Epithelial cell of proximal tubule (primary cell): ENCODE data around the gene SNRNP200. TPM values are rescaled to one million over a fixed set of nuclear protein-coding genes. Genes with fewer than 3 reads are reported as not detected.

Source experiments
- DNase-seq: peaks from one replicate; pipeline ENCODE4 v3.0.0-alpha.2; 2011; ENCODE audit warnings: low read depth
- H3K4me3 ChIP-seq: 2 replicates; pipeline ENCODE4 v1.5.1; 2011; ENCODE audit warnings: low read depth, mild to moderate bottlenecking, low read length
- CTCF ChIP-seq: conservative IDR thresholded peaks from 2 replicates; pipeline ENCODE4 v1.5.1; 2012; ENCODE audit warnings: low read depth, mild to moderate bottlenecking, low read length
- total RNA-seq: library from RNA; depleted of rRNA; stranded (reverse); fragments of >200 nt; gene quantifications from 2 replicates; pipeline ENCODE4 v1.2.3, GENCODE V29; 2015

The SNRNP200 gene
- total RNA-seq, 1 donor from 2014 or later: 77.2 TPM

- no peak for TF ChIP-seq CTCF
- no peak for DNase-seq
- H3K4me3 ChIP-seq: no peak overlapping the region
Measured at GRCh38 chr2:96252526-96252925, 52.8 kb downstream of the SNRNP200 start.

DNA sequence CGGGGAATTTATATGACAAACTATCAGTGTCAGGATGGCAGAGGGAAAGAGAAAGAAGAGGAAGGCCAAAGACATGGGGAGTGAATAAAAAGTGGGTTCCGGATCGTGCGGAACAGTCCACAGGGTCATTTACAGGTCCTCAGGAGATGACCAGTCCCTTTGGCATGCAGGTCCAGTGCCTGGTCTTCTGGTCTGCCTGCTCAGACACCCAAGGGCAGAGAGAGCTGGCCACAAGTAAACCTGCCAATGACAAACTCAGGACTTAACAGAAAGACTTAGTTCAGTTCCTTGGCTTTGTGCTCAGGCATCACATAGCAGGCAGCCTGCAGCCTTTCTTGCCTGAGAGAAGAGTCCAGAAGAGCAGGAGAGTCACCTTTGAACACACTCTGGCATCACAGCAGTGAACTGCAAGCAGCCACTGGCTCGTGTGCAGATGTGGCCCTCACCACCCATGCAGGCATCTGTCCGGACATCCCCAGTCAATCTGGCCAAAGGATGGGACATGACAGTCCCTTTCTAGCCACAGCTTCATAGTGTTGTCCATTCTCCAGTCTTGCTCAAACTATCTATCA lies 53.5 kb downstream of the SNRNP200 start:
- TF ChIP-seq CTCF: no peak
- DNase-seq: peak; percentile 73
- no peak overlapping the region for H3K4me3 ChIP-seq

DNA sequence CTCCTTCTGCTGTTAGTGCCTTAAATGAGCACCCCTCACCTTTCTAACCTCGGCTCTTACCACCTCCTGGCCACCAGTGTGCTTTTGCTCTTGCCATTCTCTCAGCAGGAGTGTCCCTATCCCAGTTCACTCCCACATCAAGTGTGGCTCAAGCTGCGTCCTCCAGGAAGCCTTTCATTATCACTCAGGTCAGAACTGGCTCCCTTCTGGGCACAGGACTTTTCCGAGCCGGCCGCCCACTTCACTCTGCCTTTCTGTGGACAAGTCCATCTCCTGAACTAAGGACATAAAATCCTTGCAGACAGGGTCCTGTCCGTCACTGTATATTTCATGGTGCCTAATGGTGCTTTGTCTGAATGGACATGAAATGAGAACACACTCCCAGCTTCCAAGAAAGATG lies 55.2 kb downstream of the SNRNP200 start:
- no peak for TF ChIP-seq CTCF
- H3K4me3 ChIP-seq: no peak overlapping the region
- DNase-seq: no peak

DNA sequence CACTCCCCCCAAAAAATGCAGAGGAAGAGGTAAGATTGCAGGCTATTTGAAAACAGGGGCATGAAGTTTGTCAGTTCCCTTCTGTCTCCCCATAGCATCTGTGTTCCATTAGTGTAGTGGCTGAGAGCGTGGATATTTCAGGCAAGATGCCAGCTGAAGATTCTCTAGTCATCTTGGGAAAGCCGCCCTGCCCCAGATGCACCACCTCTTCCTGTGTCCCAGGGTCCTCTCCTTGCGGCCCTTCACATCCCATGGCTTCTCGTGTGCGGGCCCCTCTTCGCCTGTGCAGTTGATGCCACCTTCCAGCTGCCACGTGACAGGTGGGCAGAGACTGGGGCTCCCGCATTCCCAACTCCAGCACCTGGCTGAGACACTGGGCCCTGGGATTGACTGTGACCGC lies 55.7 kb downstream of the SNRNP200 start:
- no peak for DNase-seq
- no peak overlapping the region for H3K4me3 ChIP-seq
- TF ChIP-seq CTCF: no peak

DNA sequence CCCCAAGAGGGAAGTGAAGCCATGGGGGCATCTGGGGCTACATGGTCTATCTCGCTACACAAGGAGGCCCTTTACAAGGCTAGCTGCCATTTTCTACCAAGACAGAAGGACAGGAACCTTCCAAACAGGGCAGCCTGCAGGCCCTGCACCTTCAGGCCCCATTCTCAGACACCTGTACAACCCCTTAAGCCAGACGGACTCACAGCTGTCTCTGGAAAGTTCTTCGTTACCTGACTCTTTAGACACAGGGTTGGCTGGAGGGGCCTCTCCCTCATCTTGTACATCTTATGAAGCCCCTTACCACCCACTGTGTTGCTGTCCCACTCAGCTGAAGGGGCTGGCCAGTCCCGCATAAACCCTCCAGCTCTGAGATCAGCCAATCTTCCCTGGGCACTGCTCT lies 56.7 kb downstream of the SNRNP200 start:
- no peak for DNase-seq

DNA sequence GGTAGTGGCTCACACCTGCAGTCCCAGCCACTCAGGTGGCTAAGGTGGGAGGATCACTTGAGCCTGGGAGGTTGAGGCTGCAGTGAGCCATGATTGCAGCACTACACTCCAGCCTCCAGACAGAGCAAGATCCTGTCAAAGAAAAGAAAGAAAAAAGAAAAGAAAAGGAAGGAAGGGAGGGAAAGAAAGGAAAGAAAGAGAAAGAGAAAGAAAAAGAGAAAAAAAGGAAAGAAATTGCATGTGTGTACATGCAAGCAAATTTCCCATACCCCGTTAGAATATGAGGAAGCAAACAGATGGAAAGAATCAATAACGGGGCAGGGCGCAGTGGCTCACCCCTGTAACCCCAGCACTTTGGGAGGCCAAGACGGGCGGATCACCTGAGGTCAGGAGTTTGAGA lies 57.5 kb downstream of the SNRNP200 start:
- no peak for DNase-seq
- no peak for TF ChIP-seq CTCF
- H3K4me3 ChIP-seq: no peak overlapping the region

More for the DNA sequence above, 56.7 kb downstream of the SNRNP200 start:
- no peak for TF ChIP-seq CTCF
- no peak overlapping the region for H3K4me3 ChIP-seq

GRCh38 chr2:96247009-96247408 lies 58.3 kb downstream of the SNRNP200 start:
- H3K4me3 ChIP-seq: no peak overlapping the region
- DNase-seq: no peak
- no peak for TF ChIP-seq CTCF
